ENCODE data around the gene ZC3H7A. TPM values are rescaled to one million over a fixed set of nuclear protein-coding genes. Genes with fewer than 3 reads are reported as not detected.

The ZC3H7A gene
- total and polyA plus RNA-seq, 2 of the 13 experiments (the other 11 are each of a cell fraction or from before 2014, with no cell fraction given), result 29.2 to 36.8 TPM

DNA sequence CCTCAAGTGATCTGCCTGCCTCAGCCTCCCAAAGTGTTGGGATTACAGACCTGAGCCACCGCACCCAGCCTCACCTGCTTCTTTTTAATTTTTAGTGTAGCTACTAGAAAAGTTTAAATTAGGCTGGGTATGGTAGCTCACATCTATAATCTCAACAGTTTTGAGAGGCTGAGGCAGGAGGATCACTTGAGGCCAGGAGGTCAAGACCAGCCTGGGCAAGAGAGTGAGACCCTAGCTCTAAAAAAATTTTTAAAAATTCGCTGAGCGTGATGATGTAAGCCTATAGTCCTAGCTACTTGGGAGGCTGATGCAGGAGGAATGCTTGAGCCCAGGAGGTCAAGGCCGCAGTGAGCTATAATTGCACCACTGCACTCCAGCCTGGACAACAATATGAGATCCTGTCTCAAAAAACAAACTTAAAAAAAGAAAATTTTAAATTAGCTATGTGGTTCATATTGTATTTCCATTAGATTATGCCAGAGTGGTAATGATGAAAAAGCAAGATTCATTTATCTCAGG is 89.3 kb downstream of the ZC3H7A start (continued):
- no peak for TF ChIP-seq HDAC2 (CRISPR knock-in tag; IDR thresholded peaks at IDR 0.05)
- no peak for TF ChIP-seq EP300 (IDR thresholded peaks at IDR 0.05; ENCODE audit: low read depth in 2 of 2, low read length in 2 of 2)
- no peak for TF ChIP-seq EP300 (CRISPR knock-in tag; IDR thresholded peaks at IDR 0.05; ENCODE audit: borderline replicate concordance)
- TF ChIP-seq ZNF432 (CRISPR knock-in tag; IDR thresholded peaks at IDR 0.05; ENCODE audit: borderline replicate concordance), result no peak
- TF ChIP-seq ZNF382 (CRISPR knock-in tag; IDR thresholded peaks at IDR 0.05; ENCODE audit: borderline replicate concordance), result no peak
- TF ChIP-seq ZNF75D (CRISPR knock-in tag; IDR thresholded peaks at IDR 0.05; ENCODE audit: borderline replicate concordance), result no peak
- TF ChIP-seq, protein P1, sequence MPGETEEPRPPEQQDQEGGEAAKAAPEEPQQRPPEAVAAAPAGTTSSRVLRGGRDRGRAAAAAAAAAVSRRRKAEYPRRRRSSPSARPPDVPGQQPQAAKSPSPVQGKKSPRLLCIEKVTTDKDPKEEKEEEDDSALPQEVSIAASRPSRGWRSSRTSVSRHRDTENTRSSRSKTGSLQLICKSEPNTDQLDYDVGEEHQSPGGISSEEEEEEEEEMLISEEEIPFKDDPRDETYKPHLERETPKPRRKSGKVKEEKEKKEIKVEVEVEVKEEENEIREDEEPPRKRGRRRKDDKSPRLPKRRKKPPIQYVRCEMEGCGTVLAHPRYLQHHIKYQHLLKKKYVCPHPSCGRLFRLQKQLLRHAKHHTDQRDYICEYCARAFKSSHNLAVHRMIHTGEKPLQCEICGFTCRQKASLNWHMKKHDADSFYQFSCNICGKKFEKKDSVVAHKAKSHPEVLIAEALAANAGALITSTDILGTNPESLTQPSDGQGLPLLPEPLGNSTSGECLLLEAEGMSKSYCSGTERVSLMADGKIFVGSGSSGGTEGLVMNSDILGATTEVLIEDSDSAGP (CRISPR knock-in tag; IDR thresholded peaks at IDR 0.05; ENCODE audit: borderline replicate concordance), result no peak
- TF ChIP-seq SALL1 (CRISPR knock-in tag; IDR thresholded peaks at IDR 0.05), result peak; percentile 23; the same call in 1 of the 2 replicates
- TF ChIP-seq MEIS1 (CRISPR knock-in tag; IDR thresholded peaks at IDR 0.05; ENCODE audit: borderline replicate concordance), result no peak
- TF ChIP-seq MIER2 (CRISPR knock-in tag; IDR thresholded peaks at IDR 0.05), result no peak
- TF ChIP-seq TRIM24 (CRISPR knock-in tag; IDR thresholded peaks at IDR 0.05), result no peak
- TF ChIP-seq FIP1L1 (IDR thresholded peaks at IDR 0.05; ENCODE audit: borderline replicate concordance, insufficient read depth, low read depth, low read length), result no peak
- TF ChIP-seq SMAD3 (CRISPR knock-in tag; IDR thresholded peaks at IDR 0.05), result no peak
- TF ChIP-seq NR1H2 (CRISPR knock-in tag; IDR thresholded peaks at IDR 0.05; ENCODE audit: borderline replicate concordance, low read depth), result no peak
- TF ChIP-seq ZNF282 (IDR thresholded peaks at IDR 0.05; ENCODE audit: partially characterized antibody), result no peak
- TF ChIP-seq THYN1 (CRISPR knock-in tag; IDR thresholded peaks at IDR 0.05; ENCODE audit: borderline replicate concordance, low read depth), result no peak

Measured in HepG2 (cell line).